ENCODE measurements around the gene MYO1G. TPM values are rescaled to one million over a fixed set of nuclear protein-coding genes. Genes with fewer than 3 reads are reported as not detected.

The MYO1G gene
- total and polyA plus RNA-seq, 9 of the 15 experiments (the other 6 are each of a cell fraction or from before 2014, with no cell fraction given) = 0.03 to 0.62 (median 0.13) TPM; not detected in 1

GRCh38 chr7:44986218-44987053 is 7.6 kb upstream of the MYO1G start (continued):
- peak; percentile 50 to 85; a peak in 3 of 4 replicates for TF ChIP-seq TEAD1 (CRISPR knock-in tag; IDR thresholded peaks at IDR 0.05)
- 0 out of 2 replicates have a peak, but pooled peaks have one; percentile 18 for TF ChIP-seq IRF9 (tag; IDR thresholded peaks at IDR 0.05)
- TF ChIP-seq MTA2 (IDR thresholded peaks at IDR 0.05; ENCODE audit: low read depth) = no peak
- TF ChIP-seq HDAC8 (tag; IDR thresholded peaks at IDR 0.05) = no peak
- TF ChIP-seq ZNF431 (CRISPR knock-in tag; IDR thresholded peaks at IDR 0.05) = 0 out of 2 replicates have a peak, but pooled peaks have one; percentile 18
- TF ChIP-seq RFX5 (IDR thresholded peaks at IDR 0.05; ENCODE audit: low read depth, low read length) = 0 out of 2 replicates have a peak, but pooled peaks have one; percentile 7
- TF ChIP-seq ZNF41 (CRISPR knock-in tag; conservative IDR thresholded peaks at IDR 0.05) = no peak
- TF ChIP-seq NFE2 (IDR thresholded peaks at IDR 0.05; ENCODE audit: low read depth) = peak; percentile 40; the same call in 1 of the 2 replicates
- peak; percentile 80 for TF ChIP-seq ERF (CRISPR knock-in tag; IDR thresholded peaks at IDR 0.05)
- 0 out of 2 replicates have a peak, but pooled peaks have one; percentile 8 for TF ChIP-seq HMBOX1 (IDR thresholded peaks at IDR 0.05)
- peak in 1 of 2 experiments; percentile 11 for TF ChIP-seq AFF1 (IDR thresholded peaks at IDR 0.05; ENCODE audit: low read depth in 1 of 2, partially characterized antibody in 2 of 2)
- peak; percentile 9; the same call in 1 of the 2 replicates for TF ChIP-seq CHCHD3 (CRISPR knock-in tag; IDR thresholded peaks at IDR 0.05)
- TF ChIP-seq POLR2H (tag; IDR thresholded peaks at IDR 0.05; ENCODE audit: low read depth) = peak; percentile 94
- TF ChIP-seq ZBTB33 (CRISPR knock-in tag; IDR thresholded peaks at IDR 0.05) = peak; percentile 76; the same call in 1 of the 2 replicates
- no peak for TF ChIP-seq TRIM28 (IDR thresholded peaks at IDR 0.05)
- TF ChIP-seq MEIS2 (IDR thresholded peaks at IDR 0.05; ENCODE audit: partially characterized antibody) = peak; percentile 37
- TF ChIP-seq KAT7 (CRISPR knock-in tag; IDR thresholded peaks at IDR 0.05; ENCODE audit: borderline replicate concordance) = peak; percentile 91; the same call in 1 of the 2 replicates
- TF ChIP-seq NFYB (IDR thresholded peaks at IDR 0.05; ENCODE audit: extremely low read depth, insufficient read length) = no peak
